ENCODE data around the gene VAV1. TPM values are rescaled to one million over a fixed set of nuclear protein-coding genes. Genes with fewer than 3 reads are reported as not detected.

VAV1 gene
- total and polyA plus RNA-seq, 10 of the 15 experiments (the other 5 are each of a cell fraction or from before 2014, with no cell fraction given): 1.6 to 76.8 (median 40.7) TPM

DNA sequence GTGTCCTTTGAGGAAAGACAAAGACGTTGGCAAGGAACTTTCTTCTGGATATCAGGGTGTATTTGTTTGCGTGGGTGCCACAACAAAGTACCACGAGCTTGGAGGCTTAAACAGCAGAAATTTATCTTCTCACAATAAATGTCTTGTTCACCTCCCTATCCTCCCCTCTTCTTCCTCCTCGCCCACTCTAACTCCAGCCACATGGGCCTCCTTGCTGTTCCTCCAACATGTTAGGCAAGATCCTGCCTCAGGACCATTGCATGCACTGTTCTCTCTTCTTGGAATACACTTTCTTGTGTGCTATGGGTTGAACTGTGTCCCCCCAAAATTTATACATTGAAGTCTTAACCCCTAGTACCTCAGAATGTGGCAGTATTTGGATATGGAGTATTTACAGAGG, 45.7 kb downstream of the VAV1 start:
- 96% methylated on average over 4 of the region's 4 CpGs for WGBS (ENCODE audit: insufficient coverage, insufficient replicate concordance, low lambda C conversion rate, missing lambda C conversion rate)
- H3K4me1 ChIP-seq (ENCODE audit: control insufficient read depth, insufficient read depth, low read length): no peaks in the 10 kb centered on the region
- H3K27ac ChIP-seq (ENCODE audit: control insufficient read depth, insufficient read depth): no peak overlapping the region
- FAIRE-seq (no peak), ATAC-seq (no peak), DNase-seq (ENCODE audit: low read depth, low spot score) (no peak)
- no peak overlapping the region for H3K4me3 ChIP-seq
- no peak overlapping the region for H3K9ac ChIP-seq (ENCODE audit: control insufficient read depth, insufficient read depth, low read length)
- RAD21 ChIA-PET (ENCODE audit: unreplicated experiment): no interaction called here
- H3K4me2 ChIP-seq (ENCODE audit: control insufficient read depth, insufficient read depth): no peak overlapping the region
- no peaks in the 10 kb centered on the region for H4K20me1 ChIP-seq (ENCODE audit: control insufficient read depth, insufficient read depth)
- POLR2A ChIA-PET: interaction anchor here (0.5 to 0.7 kb wide), 2 partner anchors 22 to 34 kb away, joined by 3 read pairs; no protein-coding TSS in a partner anchor
- peaks cover 13% of the 10 kb centered on the region for H3K79me2 ChIP-seq (ENCODE audit: control insufficient read depth, insufficient read depth, low read length)
- in situ Hi-C loops (cut with MboI): no loop called here
- H3K27me3 ChIP-seq (replicated peaks in 1 of 2; ENCODE audit: control insufficient read depth in 2 of 2, insufficient read depth in 2 of 2, low read length in 1 of 2): no peaks in the 10 kb centered on the region
- SMC1A ChIA-PET (ENCODE audit: uncharacterized antibody, unreplicated experiment): no interaction called here
- BruUV-seq (replicated peaks): no TSS peak
- H2AFZ ChIP-seq (ENCODE audit: control insufficient read depth, low read depth, low read length): no peak overlapping the region
- intact Hi-C loops (cut with micrococcal nuclease; ENCODE audit: unreplicated experiment): no loop called here
- H3K36me3 ChIP-seq (ENCODE audit: control insufficient read depth in 2 of 2, insufficient read depth in 2 of 2, low read length in 1 of 2): peaks cover 13 to 27% of the 10 kb centered on the region in 2 experiments
- no peak for TF ChIP-seq ZNF687 (IDR thresholded peaks at IDR 0.05)
- TF ChIP-seq EGR1 (IDR thresholded peaks at IDR 0.05; ENCODE audit: borderline replicate concordance in 1 of 2, low read depth in 2 of 2, low read length in 2 of 2): no peak
- no peak for TF ChIP-seq ZBTB33 (IDR thresholded peaks at IDR 0.05)
- no peak for TF ChIP-seq MLLT1 (IDR thresholded peaks at IDR 0.05)
- H3K9me3 ChIP-seq (replicated peaks; ENCODE audit: control insufficient read depth, insufficient read depth, low read length): peaks cover 9% of the 10 kb centered on the region
- CTCF ChIA-PET: interaction anchor here (1.4 to 1.5 kb wide), 2 partner anchors 8 to 15 kb away, joined by 4 to 6 read pairs; no protein-coding TSS in a partner anchor

Data from GM12878 (cell line).